Cerebellar nuclear complex (tissue), 1 donor: ENCODE results near the gene UHRF2.
A peak's percentile ranks its signal among the peaks of the same experiment; 100 is the strongest.
"Not testable (repeated sequence)": the region's sequence is repeated elsewhere in the genome, so short reads cannot be mapped to it uniquely, and the experiment has no call there.

Source experiments
- DNase-seq, 2 experiments: peaks; one replicate each; lab custom pipeline; 2025; lab: John Stamatoyannopoulos, UW

Gene UHRF2

GRCh38 chr9:6428940-6429889 is 16.2 kb downstream of the UHRF2 start:
- DNase-seq, result no peak

GRCh38 chr9:6431038-6431437 is 18.0 kb downstream of the UHRF2 start:
- DNase-seq, result no peak

- DNase-seq, result no peak
These were observed 20.4 kb downstream of the UHRF2 start for GRCh38 chr9:6433410-6433809.

- no peak for DNase-seq
These were observed 26.2 kb downstream of the UHRF2 start for GRCh38 chr9:6439051-6439703.

GRCh38 chr9:6440405-6440804 is 27.4 kb downstream of the UHRF2 start:
- no peak for DNase-seq

- DNase-seq, result no peak
These were observed 28.3 kb downstream of the UHRF2 start for GRCh38 chr9:6441269-6441668.

GRCh38 chr9:6443661-6444060 is 30.7 kb downstream of the UHRF2 start:
- no peak for DNase-seq

- no peak for DNase-seq
These were observed 31.1 kb downstream of the UHRF2 start for GRCh38 chr9:6444128-6444527.

- DNase-seq, result no peak
These were observed 36.1 kb downstream of the UHRF2 start for GRCh38 chr9:6449086-6449485.

- no peak for DNase-seq
These were observed 36.6 kb downstream of the UHRF2 start for GRCh38 chr9:6449645-6450044.

GRCh38 chr9:6450641-6451375 is 37.8 kb downstream of the UHRF2 start:
- DNase-seq, result no peak

GRCh38 chr9:6455292-6455691 is 42.3 kb downstream of the UHRF2 start:
- not testable (repeated sequence) for DNase-seq

- not testable (repeated sequence) for DNase-seq
These were observed 45.7 kb downstream of the UHRF2 start for GRCh38 chr9:6458704-6459103.

GRCh38 chr9:6459718-6460117 is 46.7 kb downstream of the UHRF2 start:
- DNase-seq, result no peak

GRCh38 chr9:6460189-6460768 is 47.3 kb downstream of the UHRF2 start:
- DNase-seq, result no peak

GRCh38 chr9:6461619-6462018 is 48.6 kb downstream of the UHRF2 start:
- no peak for DNase-seq

GRCh38 chr9:6467006-6467625 is 54.1 kb downstream of the UHRF2 start:
- DNase-seq, result no peak

GRCh38 chr9:6471231-6471850 is 58.3 kb downstream of the UHRF2 start:
- DNase-seq, result no peak

- no peak for DNase-seq
These were observed 60.2 kb downstream of the UHRF2 start for GRCh38 chr9:6473151-6473550.

- no peak for DNase-seq
These were observed 67.0 kb downstream of the UHRF2 start for GRCh38 chr9:6479959-6480358.

- DNase-seq, result peak in 1 of 2 experiments; percentile 13
These were observed 71.2 kb downstream of the UHRF2 start for GRCh38 chr9:6484210-6484609.
